GM19328 (cell line): ENCODE measurements around the gene PSMG2.

Source experiments
- ATAC-seq: cut with Tn5 transposase; IDR thresholded peaks from one replicate; pipeline ENCODE4 v1.9.1; 2021; ENCODE audit warnings: mild to moderate bottlenecking, moderate library complexity; ENCODE audit not compliant: unreplicated experiment

PSMG2 gene

DNA sequence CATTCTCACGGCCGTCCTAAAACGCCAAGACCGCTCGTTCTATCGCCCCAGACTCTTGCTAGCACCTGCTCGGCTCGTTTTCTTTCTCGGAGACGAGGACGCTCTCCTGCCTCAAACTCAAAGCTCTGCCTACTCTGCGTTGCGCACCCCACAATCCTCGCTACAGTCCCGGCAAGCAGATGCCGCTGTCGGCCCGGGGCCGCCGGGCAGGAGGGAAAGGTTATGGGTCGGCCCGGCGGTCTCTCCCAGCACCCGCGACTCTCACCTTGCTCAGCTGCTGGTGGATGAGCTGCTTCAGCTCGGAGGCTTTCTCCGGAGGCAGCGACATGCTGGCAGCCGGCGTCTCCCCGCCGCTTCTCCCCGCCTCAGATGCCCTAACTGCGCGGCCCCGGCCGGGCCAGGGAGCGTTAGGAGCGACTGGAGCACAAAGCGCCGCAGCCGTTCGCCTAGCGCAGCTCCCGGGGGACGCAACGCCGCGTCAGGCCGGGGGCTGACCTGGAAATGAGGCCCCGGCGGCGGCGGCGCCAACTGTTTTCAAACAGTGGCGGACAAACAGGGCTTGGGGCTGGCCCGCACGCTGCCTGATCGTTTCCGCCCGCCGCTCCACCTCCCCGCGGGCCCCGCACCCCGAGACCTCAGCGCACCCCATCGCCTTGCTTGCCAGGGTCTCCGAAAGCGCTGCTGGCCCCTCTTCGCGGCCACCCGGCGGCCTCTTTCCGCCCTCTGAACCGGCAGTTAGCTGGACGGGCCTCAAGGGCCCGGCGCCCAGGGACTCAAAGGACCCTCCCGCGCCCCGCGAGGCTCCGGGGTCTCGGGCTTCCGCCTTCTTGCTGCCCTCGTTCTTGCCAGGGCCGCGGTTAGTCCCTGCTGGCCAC, at the start of gene PSMG2, which contains the start of gene CEP76:
TSS of gene PSMG2 (plus strand) at position 822 of the 875 bp plus-strand sequence. CDS start 66 bp downstream, outside the sequence.
TSS of gene CEP76 (minus strand) at position 503 of the 875 bp plus-strand sequence. CDS start at position 328, 175 bp downstream.
- ATAC-seq, result peak; percentile 73

DNA sequence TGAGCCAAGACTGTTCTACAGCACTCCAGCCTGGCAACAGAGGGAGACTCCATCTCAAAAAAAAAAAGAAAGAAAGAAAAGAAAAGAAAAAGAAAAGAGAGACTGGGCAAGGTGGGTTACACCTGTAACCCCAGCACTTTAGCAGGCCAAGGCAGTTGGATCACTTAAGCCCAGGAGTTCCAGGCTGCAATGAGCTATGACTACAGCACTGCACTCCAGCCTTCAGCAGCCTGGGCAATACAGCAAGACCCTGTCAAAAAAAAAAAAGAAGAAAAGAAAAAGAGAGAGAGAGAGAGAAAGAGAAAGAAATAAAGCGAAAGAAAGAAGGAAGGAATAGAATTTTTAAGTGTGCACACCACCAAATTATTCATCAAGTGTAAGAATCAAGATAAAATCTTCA, 47.9 kb upstream of the PSMG2 start:
- no peak for ATAC-seq

DNA sequence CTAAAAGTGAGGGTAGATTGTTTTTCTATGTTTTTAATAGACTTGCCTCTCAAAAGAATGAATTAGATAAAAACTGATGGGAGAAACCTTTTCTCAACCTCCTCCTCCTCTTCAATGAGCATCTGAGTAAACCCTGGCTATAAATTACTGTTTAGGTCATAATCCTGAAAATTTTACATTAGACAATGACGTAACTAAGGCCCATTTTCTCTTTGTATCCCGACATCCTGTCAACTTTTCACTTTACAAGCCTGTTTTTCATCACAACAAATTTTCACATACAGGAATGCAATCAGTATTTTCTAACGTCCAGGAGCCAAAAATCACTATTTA, 46.3 kb upstream of the PSMG2 start:
- ATAC-seq, result no peak

GRCh38 chr18:12656938-12657683, 45.7 kb upstream of the PSMG2 start:
- ATAC-seq, result peak; percentile 40

- ATAC-seq, result peak; percentile 77
Observed at GRCh38 chr18:12657684-12658425, 45.0 kb upstream of the PSMG2 start, which contains the start of gene SPIRE1. Gene SPIRE1 (minus strand): TSS chr18:12658107. CDS start chr18:12657866, 241 bp downstream.

GRCh38 chr18:12658426-12659138, 44.3 kb upstream of the PSMG2 start:
- ATAC-seq, result no peak

DNA sequence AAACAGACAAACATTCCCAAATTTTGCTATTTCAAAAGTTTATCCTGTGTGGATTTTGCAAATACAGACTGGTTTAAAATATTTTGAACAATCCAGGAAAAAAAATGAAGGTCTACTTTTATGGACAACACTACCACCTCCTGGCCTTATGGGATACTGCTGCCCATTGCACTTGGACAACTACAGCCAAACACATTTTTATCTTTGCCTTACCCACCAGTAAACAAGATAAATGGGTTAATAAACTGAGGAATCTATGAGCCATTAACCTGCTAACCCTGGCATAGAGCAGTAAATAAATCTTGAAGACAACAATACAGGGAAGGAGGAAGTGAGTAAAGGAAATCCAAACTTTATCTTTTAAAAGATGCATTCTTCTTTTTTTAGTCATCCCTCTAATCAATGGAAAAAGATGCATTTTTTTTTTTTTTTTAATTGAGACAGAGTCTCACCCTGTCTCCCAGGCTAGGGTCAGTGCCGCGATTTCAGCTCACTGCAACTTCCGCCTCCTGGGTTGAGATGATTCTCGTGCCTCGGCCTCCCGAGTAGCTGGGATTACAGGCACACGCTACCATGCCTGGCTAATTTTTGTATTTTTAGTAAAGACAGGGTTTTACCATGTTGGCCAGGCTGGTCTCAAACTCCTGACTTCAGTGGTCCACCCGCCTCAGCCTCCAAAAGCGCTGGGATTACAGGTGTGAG, 42.8 kb upstream of the PSMG2 start:
- ATAC-seq, result no peak

DNA sequence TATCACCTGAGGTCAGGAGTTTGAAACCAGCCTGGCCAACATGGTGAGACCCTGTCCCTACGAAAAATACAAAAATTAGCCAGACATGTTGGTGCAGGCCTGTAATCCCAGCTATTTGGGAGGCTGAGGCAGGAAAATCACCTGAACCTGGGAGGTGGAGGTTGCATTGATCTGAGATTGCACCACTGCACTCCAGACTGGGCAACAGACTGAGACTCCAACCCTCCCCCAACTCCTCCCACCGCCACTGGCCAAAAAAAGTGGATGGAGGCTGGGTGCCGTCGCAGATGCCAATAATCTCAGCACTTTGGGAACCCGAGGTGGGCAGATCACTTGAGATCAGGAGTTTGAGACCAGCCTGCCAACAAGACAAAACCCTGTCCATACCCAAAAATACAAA, 34.8 kb upstream of the PSMG2 start:
- no peak for ATAC-seq

GRCh38 chr18:12679183-12679786, 23.6 kb upstream of the PSMG2 start:
- no peak for ATAC-seq

- no peak for ATAC-seq
Observed at GRCh38 chr18:12686100-12686499, 16.7 kb upstream of the PSMG2 start.

DNA sequence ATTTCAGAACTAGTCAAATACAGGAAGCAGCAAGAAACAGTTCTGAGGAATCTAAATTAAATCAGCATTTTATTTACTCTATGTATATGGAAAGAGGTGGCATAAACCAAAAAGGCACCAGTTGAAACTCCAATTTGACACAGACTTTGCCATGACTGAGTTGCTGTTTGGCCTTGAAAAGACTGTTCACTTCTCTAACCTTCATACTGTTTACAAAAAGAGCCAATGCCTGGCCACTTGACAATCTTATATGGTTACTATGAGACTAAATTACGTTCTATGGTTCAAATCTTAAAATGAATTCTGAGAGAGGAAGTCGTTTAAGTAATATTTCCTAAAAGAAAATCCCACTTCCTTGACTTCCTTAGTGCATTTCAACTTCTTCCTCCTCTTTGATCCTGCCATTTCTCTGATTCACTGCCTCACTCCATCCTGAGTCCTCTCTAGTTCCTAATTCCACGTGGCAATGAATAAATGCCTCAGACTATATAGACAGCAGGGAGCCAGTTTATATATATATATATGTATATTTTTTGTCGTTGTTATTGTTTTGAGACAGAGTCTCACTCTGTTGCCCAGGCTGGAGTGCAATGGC, 13.5 kb upstream of the PSMG2 start:
- no peak for ATAC-seq

DNA sequence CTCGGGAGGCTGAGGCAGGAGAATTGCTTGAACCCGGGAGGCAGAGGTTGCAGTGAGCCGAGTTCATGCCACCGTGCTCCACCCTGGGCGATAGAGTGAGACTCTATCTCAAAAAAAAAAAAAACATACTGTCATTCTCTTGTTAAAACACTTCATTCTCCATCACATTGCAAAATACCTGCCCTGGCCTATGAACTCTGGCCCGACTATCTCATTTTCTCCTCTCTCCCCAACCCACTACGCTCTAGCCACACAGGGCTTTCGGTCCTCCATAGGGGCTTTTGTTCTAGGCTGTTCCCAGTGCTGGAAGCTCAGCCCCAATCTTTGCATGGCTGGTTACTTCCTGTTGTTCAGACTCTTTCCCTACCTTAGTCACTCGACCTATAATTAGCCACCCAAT, 10.6 kb upstream of the PSMG2 start:
- no peak for ATAC-seq

DNA sequence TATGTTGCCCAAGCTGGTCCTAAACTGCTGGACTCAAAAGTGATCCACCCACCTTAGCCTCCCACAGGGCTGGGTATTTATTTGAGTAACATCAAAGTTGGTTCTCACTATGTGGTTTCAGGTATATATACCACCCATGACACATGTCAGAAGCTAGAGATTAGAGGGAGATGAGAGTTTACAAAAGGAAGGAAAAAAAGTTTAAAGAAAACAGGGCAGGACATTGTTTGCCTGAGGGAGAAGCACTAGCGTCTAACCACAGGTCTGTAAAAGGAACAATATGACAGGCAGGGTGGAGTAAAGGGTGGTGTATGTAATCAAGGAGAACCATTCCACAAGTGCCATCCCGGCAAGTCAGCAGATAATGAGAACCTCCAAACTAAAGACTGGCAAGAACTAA, 8.8 kb upstream of the PSMG2 start:
- ATAC-seq, result no peak

- no peak for ATAC-seq
Observed at GRCh38 chr18:12699747-12700146, 3.1 kb upstream of the PSMG2 start.

- no peak for ATAC-seq
Observed at GRCh38 chr18:12701161-12701560, 1.7 kb upstream of the PSMG2 start.

DNA sequence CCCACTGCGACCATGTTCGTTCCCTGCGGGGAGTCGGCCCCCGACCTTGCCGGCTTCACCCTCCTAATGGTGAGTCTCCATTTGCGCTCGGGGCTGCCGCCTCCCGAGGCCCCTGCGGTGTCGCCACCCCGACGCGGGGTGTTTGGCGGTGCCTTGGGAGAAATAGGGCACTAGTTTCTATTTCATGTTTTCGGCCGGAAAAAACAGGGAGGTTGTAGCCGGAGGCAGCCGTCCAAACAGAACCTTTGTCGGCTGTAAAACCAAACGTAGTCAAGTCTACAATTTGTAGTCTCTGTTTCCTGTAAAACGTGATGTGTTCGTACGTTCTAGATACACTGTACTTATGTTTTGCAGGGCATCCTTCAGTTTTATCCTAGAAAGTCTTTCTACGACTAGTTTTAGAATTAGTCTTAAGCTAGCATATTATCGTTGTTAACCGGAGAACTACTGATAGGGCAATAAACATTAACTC, 290 bp downstream of the PSMG2 start:
- ATAC-seq, result peak; percentile 29

DNA sequence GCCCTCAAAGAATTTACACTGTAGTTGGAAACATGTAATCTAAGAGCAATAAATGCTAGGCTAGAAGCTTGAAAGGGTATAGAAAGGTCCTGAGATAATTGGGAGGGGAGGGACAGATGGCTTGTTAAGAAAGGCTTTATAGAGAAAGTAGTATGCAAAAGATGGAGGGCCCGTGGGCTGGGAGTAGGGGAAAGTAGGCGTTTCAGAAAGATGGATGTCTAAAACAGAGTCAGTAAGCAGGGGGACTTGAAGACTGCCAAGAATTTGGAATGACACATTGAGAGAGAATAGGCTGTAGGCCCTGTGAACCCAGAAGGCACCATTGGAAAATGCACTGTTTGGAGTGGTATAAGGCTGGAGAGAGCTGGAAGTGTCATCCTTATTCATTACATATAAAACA, 822 bp downstream of the PSMG2 start:
- no peak for ATAC-seq

DNA sequence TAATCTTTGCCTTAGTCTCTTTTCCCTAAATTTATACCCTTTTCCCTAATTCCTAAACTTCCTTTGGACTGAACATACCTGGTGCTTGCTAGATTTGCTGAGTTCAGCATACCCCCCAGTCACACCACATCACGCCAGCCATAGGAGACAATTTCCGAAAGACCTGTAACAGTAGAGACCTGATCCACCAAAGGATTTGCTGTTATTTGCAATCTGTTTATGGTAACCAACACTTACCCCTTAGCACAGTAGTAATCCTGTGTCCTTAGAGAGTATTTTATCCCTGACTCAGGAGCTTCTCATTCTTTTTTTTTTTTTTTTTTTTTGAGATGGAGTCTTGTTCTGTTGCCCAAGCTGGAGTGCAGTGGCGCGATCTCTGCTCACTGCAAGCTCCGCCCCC, 8.6 kb downstream of the PSMG2 start:
- ATAC-seq, result no peak
